Calu3 (cell line): ENCODE data around the gene PRMT5. TPM values are rescaled to one million over a fixed set of nuclear protein-coding genes. Genes with fewer than 3 reads are reported as not detected.

Experiments used
- BruUV-seq: library from RNA; stranded (reverse); fragments of 400-500 nt; replicated peaks from 2 replicates; lab custom pipeline; 2021; lab: Mats Ljungman, UMichigan
- CTCF ChIA-PET: fragments of 300-600 bp; sonication (Branson Sonifier 250); formaldehyde crosslinking; loops from one replicate; lab custom pipeline; 2022; ENCODE audit warnings: antibody characterized with exemption; lab: Charles Lee
- DNase-seq: peaks from one replicate; pipeline ENCODE4 v3.0.0; 2022
- H3K27ac Mint-ChIP-seq: one replicate; pipeline ENCODE4 v1.8.0; 2022; ENCODE audit warnings: mixed read lengths; ENCODE audit not compliant: unreplicated experiment
- H3K27me3 Mint-ChIP-seq: one replicate; pipeline ENCODE4 v1.8.0; 2022; ENCODE audit warnings: mixed read lengths; ENCODE audit not compliant: unreplicated experiment
- H3K36me3 Mint-ChIP-seq: one replicate; pipeline ENCODE4 v1.8.0; 2022; ENCODE audit warnings: mild to moderate bottlenecking, moderate library complexity, mixed read lengths; ENCODE audit not compliant: insufficient read depth, unreplicated experiment
- H3K4me1 Mint-ChIP-seq: one replicate; pipeline ENCODE4 v1.8.0; 2022; ENCODE audit warnings: mild to moderate bottlenecking, low read depth, mixed read lengths; ENCODE audit not compliant: unreplicated experiment
- H3K4me3 Mint-ChIP-seq: one replicate; pipeline ENCODE4 v1.8.0; 2022; ENCODE audit warnings: mild to moderate bottlenecking, low read depth, moderate library complexity, mixed read lengths; ENCODE audit not compliant: unreplicated experiment
- H3K9me3 Mint-ChIP-seq: one replicate; pipeline ENCODE4 v1.8.0; 2022; ENCODE audit warnings: low read depth, mixed read lengths; ENCODE audit not compliant: unreplicated experiment
- CTCF ChIP-seq: fragments of 200-600 bp; IDR thresholded peaks from one replicate; pipeline ENCODE4 v1.8.0; 2022; ENCODE audit warnings: antibody characterized with exemption; ENCODE audit not compliant: unreplicated experiment
- intact Hi-C: fragments of 100-400 bp; cut with micrococcal nuclease; formaldehyde crosslinking; loops from one replicate; pipeline ENCODE4 v1.10.0; 2022; ENCODE audit not compliant: unreplicated experiment
- total RNA-seq: library from RNA; stranded (reverse); gene quantifications from 2 replicates; pipeline ENCODE4 v1.2.3, GENCODE V29; 2022

Gene PRMT5
- total RNA-seq, 1 experiment from 2014 or later: 101 TPM

GRCh38 chr14:22903742-22904087 is 25.5 kb downstream of the PRMT5 start:
- CTCF ChIA-PET: no interaction called here
- no peak overlapping the region for H3K4me3 Mint-ChIP-seq
- H3K36me3 Mint-ChIP-seq: peaks cover 62% of the 10 kb centered on the region
- BruUV-seq: no TSS peak
- H3K27ac Mint-ChIP-seq: no peak overlapping the region
- TF ChIP-seq CTCF: no peak
- no peaks in the 10 kb centered on the region for H3K4me1 Mint-ChIP-seq
- no peaks in the 10 kb centered on the region for H3K27me3 Mint-ChIP-seq
- no peaks in the 10 kb centered on the region for H3K9me3 Mint-ChIP-seq
- no peak for DNase-seq
- intact Hi-C loops: loop anchor here (5.0 kb wide), 1 partner anchor 516 kb away; no protein-coding TSS in a partner anchor

- H3K27ac Mint-ChIP-seq: peak overlapping the region; percentile 22
- DNase-seq: no peak
- BruUV-seq: no TSS peak
- no peaks in the 10 kb centered on the region for H3K27me3 Mint-ChIP-seq
- no peak for TF ChIP-seq CTCF
- H3K4me1 Mint-ChIP-seq: no peaks in the 10 kb centered on the region
- H3K36me3 Mint-ChIP-seq: peaks cover 51% of the 10 kb centered on the region
- intact Hi-C loops: loop anchor here (5.0 kb wide), 1 partner anchor 514 kb away; no protein-coding TSS in a partner anchor
- H3K9me3 Mint-ChIP-seq: no peaks in the 10 kb centered on the region
- CTCF ChIA-PET: no interaction called here
- H3K4me3 Mint-ChIP-seq: no peak overlapping the region
Observed at GRCh38 chr14:22901799-22902198, 27.4 kb downstream of the PRMT5 start.

- Mint-ChIP-seq H3K36me3 (peaks cover 36% of the 10 kb centered on the region), H3K27me3 (no peaks in the 10 kb centered on the region), H3K27ac (peak overlapping the region; percentile 35), H3K4me3 (no peak overlapping the region), H3K4me1 (no peaks in the 10 kb centered on the region), H3K9me3 (no peaks in the 10 kb centered on the region)
- peak; percentile 45 for DNase-seq
- BruUV-seq: no TSS peak
- TF ChIP-seq CTCF: peak; percentile 7
- intact Hi-C loops: loop anchor here (1.0 to 5.0 kb wide), 4 partner anchors 28 to 513 kb away; no protein-coding TSS in a partner anchor
- CTCF ChIA-PET: interaction anchor here (0.6 to 1.6 kb wide), 10 partner anchors 13 to 191 kb away, joined by 3 to 7 read pairs (median 4); partner anchors contain the start of gene REM2
Observed at GRCh38 chr14:22900081-22900799, 28.9 kb downstream of the PRMT5 start.

DNA sequence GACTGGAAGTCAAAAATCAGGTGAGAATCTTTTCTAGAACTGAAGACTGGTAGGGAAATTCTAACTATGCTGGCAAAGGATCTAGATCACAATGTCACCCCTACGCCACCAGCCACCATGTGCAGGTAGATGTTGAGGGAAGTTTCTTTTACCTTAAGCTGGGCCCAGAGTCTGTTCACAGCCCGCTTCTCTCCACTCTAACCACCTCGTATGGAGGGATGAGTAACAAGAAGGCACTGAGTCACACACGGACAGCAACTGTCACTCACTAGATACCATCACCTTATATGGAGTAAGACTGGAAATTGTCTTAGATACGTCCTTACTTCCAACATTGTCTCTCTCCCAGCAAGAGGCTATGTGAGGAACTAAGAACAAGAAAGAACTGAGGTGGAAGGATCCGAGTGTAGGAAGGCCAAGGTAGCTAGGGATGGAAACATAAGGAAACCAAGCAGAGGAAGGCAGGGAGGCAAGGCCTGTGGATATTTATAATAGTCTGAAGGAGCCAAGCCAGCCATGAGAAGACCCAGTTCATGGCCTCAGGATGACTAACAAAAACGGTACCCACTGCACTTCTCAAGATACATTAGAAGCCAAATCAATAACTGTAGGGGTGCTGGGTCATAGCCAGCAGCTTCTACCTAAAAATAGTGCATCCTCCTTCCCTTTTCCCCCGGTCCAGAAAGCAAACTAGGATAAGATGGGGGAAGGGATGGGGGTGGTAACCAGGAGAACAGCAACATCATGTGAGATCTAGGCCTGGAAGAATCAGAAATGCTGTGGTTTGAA is 30.7 kb downstream of the PRMT5 start:
- Mint-ChIP-seq H3K4me1 (no peaks in the 10 kb centered on the region), H3K4me3 (no peak overlapping the region), H3K27me3 (no peaks in the 10 kb centered on the region), H3K9me3 (no peaks in the 10 kb centered on the region), H3K27ac (no peak overlapping the region), H3K36me3 (peaks cover 19% of the 10 kb centered on the region)
- CTCF ChIA-PET: no interaction called here
- TF ChIP-seq CTCF: no peak
- intact Hi-C loops: no loop called here
- no TSS peak for BruUV-seq
- no peak for DNase-seq
